Measurements from ENCODE around the gene GATD1.

The GATD1 gene

DNA sequence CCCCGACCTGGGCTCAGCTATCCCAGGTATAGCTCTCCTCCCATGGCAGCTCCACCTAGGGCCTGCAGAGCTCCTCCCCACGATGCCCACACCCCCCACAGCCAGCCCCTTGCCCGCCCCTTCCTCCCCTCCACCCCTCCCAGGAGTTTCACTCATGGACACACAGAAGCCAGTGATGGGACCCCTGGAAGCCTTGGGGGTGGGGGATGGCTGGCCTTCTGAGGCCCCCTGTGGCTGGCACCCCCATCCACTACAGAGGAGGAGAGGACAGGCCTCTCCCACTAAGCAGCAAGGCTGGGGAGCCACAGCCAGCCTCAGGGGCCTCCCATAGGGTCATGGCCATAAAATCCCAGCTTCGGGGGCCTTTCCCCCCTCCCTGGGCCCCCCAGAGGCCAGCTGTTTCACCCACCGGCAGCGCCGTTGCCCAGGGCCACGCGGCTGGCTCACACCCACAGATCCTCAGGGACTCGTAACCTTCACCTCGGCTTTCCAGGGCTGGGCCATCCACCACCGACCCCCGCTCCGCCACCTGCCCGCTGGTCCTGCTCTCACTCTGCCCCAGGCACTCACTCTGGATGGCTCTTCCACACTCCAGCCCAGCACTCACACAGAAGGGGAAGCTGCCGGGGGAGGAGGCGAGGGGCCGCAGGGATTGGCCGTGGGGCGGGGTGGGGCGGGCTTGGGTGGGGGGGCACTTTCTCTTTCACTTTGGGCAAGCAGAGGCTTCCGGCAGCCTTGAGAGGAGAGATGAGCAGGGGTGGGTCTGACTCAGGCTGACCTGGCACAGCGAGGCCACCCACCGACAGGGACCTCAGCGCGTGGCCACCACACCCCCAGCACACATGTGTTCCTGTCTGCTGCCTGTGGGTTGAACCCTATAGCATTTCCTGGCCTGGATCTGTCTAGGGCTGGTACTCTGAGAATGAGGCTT, 18.6 kb upstream of the GATD1 start:
- peak; percentile 34 for DNase-seq (ENCODE audit: low read depth)

DNA sequence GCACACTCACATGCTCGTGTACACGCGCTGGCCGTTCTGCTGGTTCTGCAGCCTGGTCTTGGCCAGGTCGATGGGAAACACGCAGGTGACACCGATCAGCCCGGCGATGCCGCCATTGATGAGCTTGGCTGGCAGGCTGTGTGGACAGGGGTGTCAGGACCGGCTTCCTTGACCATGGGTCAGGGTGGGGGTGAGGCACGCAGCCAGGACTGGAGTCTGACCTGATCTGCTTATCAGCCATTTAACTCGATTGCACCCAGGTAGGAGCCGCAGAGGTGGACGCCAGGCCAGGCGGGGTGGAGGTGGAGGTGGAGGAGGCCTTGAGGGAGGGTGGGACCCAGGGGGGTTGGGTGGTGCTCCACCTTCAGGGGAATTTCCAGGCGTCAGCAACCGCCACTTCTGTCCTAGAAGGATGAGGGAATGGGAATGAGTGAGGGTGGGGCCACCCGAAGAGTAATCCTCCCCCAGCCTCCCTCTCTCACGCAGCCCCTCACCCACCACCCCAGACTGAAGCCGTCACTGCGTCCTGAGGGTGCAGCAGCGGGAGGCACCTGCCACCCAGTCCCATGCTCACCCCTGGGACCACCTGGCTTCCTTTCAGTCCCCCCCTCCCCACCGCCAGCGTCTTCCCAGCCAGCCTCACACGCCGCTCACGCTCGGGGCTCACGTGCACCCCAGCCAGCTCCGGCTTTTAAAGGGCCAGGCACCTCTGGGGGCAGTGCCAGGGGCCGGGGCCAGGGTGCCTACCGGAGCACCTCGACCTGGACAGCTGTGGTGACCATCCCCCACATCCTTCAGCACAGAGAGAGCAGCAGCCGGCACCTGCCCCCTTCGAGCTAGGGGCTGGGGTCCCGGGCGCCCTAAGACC, 17.7 kb upstream of the GATD1 start:
- DNase-seq (ENCODE audit: low read depth) = no peak

DNA sequence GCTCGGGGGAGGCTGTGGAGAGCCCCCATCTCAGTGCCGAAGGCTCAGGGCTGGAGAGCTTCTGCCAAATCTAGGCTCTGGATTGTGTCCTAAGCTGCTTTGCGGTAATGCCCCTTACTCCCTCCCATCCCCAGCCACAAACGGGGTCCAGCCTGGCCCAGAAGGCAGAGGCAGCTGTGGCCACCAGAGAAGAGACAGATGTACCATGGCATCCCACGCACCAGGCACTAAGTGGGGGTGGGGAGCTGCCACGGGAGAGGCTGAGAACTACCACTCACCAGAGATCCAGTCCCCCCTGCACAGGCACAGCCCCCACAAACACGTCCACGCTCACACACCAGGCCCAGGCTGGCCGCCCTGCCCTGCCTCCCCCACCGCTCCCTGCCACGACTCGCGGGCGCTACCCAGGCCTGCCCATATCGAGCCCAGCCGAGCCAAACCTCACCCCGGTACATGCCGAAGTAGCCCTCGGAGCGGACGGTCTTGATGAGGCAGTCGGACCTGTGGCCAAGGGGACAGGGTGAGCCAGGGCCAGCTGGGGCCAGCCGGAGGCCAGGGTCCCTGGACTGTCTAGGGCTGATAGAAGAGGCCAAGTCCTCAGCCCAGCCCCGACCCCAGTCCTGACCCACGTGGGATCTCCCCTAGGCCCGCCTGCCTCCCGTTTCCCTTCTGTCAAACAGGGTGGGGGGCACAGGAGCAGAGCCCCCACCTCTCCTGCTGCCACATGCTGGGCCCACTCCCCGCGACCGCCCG, 16.9 kb upstream of the GATD1 start:
- DNase-seq (ENCODE audit: low read depth) = no peak

DNA sequence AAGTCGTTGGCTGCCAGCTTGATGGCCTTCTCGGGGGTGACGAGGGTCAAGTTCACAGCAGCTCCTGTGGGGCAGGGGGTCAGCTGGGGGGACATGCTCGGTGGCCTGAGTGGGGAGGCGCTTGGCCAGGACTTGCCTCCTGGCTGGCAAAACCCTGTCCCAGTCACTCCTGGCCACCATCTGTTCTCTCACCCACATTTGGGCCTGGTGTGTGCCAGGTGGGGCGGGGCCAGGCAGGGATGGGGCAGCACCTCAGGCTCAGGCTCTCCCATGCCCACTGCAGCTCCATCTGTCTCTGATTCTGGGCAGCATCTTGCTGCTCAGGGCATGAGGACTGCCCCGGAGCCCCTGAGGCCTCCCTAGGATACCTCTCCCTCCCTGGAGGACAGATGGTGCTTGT, 16.3 kb upstream of the GATD1 start:
- no peak for DNase-seq (ENCODE audit: low read depth)

DNA sequence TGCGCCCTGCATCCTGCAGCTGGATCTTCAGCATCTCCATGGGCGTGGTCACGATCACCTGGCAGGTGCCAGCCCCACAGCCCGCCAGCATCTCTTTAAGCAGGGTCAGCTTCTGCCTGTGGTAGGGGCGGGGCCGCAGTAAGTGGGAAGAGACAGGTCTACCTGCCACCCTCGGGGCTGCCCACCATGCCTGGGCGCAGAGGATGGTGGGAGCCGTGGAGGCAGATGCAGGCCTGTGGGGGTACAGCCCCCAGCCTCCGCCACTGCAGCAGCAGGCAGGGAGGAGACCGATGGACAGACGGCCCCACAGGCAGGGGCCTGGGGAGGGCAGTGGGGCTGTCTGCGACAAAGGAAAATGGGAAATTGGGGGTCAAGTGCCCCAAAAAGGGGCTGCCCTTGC, 15.6 kb upstream of the GATD1 start:
- DNase-seq (ENCODE audit: low read depth) = no peak

DNA sequence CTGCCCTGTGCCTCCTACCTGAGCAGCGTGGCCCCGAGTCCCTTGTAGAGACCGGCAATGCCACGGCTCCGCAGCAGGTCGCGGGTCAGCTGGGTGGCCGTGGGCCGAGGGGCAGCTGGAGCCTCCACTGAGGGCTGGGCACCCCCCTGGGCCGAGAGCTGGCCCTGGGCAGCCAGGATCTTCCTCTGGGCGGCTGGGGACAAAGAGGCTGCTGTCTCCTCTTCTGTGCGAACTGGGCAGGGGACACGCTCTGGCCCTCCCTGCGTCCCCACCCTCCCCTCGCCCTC, 15.2 kb upstream of the GATD1 start:
- DNase-seq (ENCODE audit: low read depth) = no peak

DNA sequence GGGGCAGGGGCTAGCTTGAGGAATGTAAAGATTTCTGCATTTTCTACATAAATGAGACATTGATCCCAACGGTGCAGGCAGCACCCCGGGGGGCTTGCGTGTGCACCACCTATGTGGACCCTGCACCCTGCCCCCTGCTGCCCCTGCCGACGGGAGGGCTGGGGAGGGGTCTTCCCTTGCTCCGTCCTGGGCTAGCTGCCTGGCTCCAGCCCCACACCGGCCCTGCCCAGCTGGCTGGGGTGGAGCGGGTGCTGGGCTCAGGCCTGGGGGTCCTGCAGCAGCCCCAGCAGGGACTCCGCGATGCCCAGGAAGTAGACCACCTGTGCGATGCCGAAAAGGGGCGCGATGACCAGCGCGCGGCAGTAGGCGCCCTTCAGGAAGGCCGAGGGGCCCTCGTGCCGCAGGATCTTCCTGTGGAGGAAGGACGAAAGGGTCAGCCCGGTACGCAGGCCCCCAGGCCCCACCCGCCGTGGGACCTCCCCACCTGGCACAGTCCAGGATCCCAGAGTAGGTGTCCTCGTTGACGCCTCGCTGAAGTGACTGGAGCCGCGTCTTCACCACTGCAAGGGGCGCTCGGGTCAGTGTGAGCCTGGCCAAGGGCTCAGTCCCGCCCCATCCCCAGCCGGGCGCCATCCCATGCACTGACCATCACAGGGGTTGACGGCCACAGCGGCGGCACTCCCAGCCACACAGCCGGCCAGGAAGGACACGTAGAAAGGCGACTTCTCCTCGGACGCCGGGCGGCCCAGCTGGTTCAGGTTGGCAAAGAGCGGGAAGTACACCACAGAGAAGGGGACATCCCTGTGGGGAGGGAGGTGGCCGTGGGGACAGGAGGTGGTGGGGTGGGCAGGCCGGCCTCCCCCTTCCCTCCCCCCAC, 14.6 kb upstream of the GATD1 start:
- no peak for DNase-seq (ENCODE audit: low read depth)

DNA sequence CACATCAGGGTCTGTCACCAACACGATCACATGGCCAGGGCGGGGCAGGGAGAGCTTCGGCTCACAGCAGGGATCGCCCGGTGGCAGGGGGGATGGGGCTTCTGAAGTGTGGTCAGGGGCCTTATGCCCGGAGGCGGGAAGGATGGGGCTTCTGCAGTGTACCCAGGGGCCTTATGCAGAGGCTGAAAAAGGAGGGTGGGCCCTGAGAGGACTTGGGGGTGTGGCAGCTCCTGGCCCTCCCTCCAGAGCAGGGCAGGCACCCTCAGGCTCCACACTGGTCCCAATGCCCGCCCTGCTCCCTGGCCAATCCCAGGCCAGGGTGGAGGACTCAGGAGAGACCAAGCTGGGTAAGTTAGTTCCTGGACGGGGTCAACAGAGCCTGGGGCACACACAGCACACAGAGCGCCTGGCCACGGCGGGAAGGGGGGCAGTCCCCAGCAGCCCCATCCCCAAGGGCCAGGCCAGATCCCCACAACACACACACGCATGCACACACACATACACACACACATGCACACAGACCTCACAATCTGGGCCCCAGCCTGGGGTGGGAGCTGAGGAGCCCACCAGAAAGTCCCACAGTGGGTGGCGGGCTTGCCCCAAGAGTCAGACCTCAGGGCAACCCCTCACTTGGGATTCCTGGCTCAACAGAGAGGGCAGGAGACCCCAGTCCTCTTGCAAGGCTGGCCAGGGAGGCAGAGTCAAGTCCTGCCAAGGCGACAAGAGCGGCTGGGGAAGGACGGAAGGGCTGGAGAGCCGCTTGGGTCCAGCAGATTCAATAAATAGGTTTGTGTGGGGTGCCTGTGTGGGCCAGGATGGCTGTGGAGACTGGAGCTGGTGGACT, 13.7 kb upstream of the GATD1 start:
- DNase-seq (ENCODE audit: low read depth) = no peak

DNA sequence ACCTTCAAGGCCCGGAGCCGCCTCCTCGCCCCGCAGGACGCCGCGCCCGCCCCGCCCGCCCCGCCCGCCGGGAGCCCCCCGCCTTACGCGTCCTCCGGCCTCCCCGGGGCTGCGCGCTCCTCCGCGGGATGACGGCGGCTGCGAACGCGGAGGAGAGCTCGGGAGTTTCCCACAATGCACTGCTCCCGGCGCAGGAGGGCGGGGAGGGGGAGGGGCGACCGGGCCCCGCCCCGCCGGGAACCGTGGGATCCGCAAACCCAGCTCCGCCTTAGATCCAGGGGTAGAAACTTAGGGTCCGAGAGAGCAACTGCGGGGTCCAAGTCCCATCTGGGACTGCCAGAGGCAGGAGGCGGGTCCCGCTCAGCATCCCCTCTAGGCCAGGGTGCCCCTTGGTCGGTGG, 12.7 kb upstream of the GATD1 start, which contains the start of gene CEND1:
CEND1 (minus strand) TSS at position 148 of the 400 bp plus-strand sequence. CDS start 1,514 bp downstream, outside the sequence.
- DNase-seq (ENCODE audit: low read depth) = no peak

DNA sequence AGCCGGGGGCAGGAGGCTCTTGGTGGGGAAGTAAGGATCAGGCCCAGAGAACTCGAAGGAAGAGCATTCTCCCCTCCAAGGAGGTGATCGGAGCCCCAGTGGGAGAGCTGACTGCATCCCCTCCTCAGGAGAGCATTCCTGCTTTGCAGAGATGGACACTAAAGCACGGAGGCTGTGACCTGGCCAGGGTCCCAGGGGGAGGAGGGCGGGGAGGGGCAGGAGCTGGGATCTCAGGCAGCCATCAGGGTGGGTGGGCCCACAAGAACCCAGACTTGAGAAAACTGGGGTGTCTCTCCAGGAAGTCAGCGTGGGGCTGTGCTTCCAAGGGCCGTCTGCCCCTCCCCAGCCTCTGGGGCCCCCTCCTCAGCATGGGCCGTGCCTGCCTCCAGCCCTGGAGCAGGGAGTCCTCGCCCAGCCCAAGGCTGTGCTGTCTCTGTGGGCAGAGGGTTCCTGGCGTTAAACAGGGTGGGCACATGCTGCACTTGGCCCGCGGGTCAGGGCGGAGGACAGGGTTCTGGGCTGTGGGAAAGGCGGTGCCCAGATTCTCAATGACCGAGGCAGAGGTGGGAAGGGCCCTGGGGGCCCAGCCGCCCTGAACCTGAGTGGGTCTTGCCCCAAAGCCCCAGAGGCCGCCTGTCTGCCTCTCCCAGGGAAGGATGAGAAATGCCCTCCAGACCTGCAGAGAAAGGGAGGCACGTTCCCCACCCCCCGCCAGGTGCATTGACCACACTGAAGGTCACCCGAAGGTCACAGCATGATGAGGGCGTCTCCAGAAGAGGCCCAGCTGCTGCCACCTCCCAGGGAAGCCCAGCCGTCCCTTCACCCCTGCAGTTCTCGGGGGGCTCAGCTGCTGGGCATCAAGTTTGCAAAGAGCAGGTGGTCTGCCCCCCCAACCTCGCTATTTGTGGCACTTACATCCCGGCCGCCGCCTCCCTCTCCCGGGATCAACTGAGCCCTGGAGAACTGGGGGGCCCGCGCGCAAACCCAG, 12.0 kb upstream of the GATD1 start:
- no peak for DNase-seq (ENCODE audit: low read depth)

DNA sequence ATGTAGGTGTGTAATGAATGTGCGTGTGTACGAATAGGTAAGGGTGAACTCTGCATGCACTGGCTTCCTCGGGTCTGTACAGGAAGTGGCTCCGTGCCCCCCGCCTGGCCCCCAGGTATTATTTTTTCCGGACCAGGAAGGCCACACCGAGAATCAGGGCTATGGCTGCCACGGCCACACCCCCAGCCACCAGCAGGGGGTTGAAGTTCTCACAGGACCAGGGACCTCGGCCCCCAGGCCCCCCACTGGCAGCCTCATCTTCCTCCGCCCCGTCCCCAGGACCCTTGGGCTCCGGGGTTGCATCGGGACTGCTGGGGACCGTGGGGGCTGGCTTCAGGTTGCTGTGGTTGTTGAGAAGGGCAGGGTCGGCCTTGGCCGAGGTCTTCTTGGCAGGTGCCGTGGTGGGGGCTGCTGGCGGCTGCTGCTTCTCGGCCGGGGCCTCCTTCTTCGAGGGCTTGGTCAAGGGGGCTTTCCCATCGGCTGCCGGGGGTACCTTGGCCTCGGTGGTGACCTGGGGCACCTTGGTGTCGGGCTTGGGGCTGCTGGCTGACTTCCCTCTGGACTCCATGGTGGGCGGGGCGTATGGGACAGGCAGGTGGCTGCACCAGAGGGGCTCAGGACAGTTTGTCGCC, 10.8 kb upstream of the GATD1 start:
- DNase-seq (ENCODE audit: low read depth) = no peak

DNA sequence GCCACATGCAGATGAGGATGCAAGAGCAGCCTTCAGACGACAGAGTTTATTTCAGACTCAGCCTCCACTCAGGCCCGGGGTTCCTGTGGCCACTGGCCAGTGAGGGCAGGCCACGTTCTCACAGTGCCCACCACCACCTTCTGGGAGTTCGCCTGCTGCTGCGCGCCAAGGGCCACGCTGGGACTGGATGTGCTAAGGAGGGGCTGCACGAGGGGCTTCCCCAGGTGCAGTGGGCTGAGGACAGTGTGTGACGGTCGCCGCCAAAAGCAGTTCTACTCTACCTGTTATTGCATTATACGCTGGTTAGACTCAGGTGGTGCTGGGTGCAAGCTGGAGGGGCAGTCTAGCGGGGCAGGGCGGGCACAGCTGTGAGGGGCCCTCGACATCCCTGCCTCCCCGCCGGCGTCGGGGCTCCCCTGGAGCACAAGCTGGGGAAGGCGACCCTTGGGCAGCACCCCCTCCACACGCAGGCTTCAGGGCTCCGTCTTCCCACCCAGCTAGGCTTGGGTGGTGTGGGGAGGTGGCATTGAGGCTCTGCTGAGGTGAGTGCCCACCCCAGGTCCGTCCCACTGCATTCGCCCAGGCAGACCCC, 9.9 kb upstream of the GATD1 start:
- no peak for DNase-seq (ENCODE audit: low read depth)

DNA sequence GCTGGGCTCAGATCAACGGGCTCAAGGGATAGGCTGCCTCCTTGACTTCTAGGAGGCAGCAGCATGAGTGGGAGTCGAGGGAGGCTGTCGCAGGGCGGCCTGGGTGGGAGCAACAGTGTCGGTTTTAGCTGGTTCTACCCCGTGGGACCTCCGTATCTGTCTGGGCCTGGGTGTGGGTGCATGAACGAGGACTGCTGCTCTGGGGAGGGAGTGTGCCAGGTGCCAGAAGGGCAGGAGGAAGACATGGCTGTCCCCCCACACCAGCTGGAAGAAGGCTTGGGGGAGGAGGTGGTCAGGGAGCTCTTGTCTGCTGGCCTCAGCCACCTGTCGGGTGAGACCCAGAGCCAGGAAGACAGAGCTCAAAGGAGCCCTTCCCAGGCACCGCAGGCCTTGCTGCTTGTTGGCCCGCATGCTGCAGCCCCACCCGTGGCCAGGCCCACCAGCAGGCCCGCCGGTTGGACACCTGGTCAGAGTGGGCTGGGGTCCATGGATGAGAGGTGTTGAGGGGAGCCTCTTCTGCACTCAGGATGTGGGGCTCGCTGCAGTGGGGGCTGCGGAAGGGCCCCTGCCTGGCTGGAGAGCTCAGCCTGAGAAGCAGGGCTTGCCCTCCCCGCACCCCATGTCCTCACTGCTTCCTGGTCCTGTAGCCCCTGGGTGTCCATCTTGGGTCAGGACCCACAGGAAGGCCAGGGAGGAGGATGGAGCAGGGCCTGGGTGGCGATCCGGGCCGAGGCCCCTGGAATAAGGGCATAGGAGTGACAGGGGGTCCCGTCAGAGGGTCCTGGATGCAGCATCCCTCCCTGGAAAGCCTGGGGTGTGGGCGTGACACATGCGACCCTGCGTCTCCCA, 9.2 kb upstream of the GATD1 start:
- no peak for DNase-seq (ENCODE audit: low read depth)

DNA sequence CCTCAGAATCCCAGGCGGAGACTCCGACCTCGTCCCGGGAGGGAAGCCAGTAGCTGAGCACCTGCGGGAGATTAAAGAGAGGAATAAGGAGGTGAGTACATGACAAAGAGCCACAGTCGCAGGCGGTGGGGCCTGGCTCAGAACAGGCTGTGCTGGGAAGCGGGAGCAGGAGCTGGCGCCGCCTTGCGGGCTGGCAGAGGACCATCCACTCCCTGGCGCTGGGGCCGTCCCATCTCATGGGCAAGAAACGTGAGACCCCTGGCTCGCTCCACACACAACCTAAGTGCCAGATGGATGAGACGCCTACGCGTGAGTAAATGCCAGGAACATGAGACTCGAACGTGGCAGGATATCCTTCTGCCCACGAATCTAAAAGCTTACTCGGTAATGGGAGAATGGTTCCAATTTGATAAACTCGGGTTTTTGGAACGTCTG, 6.3 kb upstream of the GATD1 start:
- peak; percentile 46 for DNase-seq (ENCODE audit: low read depth)

DNA sequence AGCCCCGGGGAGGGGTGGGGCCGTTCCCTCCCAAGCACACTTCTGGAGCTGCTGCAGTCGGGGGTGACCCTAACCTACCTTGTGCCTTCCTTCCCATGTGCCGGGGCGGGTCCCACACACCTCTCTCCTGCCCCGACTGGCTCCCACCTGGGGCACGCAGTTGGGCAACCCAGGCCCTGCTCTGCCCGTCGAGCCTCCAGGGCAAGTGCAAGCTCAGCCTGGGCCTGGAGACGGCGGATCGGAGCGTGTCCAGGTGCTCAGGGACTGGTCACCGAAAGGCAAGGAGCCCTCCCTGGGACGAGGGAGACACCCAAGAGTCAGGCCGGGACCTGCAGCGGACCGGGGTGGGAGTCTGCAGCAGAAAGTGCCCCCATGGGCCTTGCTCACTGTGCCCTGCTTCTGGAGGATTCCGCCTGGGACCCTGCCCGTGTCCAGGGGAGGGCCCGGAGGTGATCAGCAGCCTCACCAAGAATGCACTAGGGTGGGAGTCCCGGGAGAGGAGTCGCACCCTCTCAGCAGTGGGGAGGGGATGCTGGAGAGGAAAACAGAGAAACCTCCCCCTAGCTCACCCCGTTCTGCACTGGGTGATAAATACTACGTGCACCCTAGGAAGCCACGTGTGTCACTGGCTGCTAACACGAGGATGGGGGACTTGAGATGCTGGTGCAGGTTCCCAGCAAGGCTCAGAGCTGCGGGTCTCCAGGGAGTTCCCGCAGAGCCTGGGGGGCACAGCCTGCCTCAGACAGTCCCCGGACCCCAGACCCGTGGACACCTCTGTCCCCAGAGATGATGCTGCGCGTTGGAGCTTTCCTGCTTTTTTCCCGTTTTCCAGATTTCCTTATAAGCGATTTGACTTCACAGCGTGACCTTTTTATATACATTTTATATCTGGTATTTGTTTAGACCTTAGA, 5.2 kb upstream of the GATD1 start:
- DNase-seq (ENCODE audit: low read depth) = no peak

DNA sequence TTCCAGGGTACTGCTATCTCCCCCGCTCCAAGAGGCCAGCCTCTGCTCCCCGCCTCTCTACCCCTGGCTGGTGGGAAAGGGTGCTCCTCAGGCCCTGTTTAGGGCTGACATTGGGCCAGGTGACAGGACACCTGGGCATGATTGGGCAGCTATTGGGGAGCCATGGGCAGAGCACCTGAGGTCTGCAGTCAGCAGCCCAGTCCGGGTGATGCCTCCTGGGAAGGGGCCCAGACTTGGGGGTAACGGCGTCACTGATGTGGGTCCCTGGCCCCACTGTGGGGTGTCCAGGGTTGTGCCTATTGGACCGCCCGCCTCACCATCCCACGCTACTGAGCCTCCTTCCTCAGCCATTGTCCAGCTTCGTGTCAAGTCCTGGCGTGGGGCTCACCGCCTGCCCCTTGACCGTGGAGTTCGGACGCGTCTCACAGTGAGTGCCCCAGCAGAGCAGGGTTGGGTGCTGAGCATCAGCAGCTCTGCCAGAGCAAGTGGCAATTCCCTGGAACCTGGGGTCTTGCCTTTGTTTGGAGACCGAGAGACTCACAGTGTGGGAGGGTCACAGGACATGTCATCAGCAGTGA, 2.8 kb upstream of the GATD1 start:
- no peak for DNase-seq (ENCODE audit: low read depth)
